ENCODE results near the gene CD81. TPM values are rescaled to one million over a fixed set of nuclear protein-coding genes. Genes with fewer than 3 reads are reported as not detected.
A peak's percentile ranks its signal among the peaks of the same experiment; 100 is the strongest.

Gene CD81
- total RNA-seq, 2 experiments from 2014 or later = 127 to 128 TPM

DNA sequence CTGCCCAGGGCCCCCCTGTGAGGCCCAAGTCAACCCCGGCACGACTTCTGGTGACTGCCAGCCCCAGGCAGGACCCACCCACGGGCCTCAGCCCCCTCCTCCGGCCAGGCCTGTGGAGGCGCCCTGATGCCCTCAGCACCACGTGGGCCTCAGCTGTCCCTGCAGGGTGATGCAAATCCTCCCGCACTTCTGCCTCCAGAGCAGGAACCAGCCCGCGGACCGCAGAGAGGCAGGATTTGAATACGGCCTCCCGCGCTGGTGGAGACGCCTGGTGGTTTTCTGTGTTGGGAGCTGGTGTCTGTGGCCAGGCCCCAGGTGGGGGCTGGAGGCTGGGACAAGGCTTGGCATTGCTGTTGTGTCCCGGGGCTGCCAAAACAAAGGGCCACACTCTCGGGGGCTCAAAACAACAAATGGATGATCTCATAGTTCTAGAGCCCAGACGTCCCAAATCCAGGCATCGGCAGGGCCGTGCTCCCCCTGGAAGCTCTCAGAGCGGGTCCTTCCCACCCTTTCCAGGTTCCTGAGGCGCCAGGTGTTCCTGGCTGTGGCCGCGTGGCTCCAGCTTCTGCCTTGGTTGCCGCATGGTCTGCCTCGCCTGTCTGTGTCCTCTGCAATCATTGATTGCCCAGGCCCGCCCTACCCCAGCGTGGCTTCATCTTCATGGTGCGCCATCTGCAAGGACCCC is 47.8 kb downstream of the CD81 start:
- intact Hi-C loops (cut with micrococcal nuclease) = no loop called here
- no peaks in the 10 kb centered on the region for H3K36me3 Mint-ChIP-seq (ENCODE audit: low read depth)
- CTCF ChIA-PET = interaction anchor here (0.7 to 7.9 kb wide), 3 partner anchors 101 to 559 kb away, joined by 3 to 81 read pairs (median 3); no protein-coding TSS in a partner anchor
- H3K4me3 Mint-ChIP-seq = no peak overlapping the region
- no peaks in the 10 kb centered on the region for H3K4me1 Mint-ChIP-seq (ENCODE audit: low read depth)
- H3K27ac Mint-ChIP-seq = no peak overlapping the region
- H3K27me3 Mint-ChIP-seq (ENCODE audit: low read depth) = no peaks in the 10 kb centered on the region
- H3K9me3 Mint-ChIP-seq = no peaks in the 10 kb centered on the region
- no peak for DNase-seq

DNA sequence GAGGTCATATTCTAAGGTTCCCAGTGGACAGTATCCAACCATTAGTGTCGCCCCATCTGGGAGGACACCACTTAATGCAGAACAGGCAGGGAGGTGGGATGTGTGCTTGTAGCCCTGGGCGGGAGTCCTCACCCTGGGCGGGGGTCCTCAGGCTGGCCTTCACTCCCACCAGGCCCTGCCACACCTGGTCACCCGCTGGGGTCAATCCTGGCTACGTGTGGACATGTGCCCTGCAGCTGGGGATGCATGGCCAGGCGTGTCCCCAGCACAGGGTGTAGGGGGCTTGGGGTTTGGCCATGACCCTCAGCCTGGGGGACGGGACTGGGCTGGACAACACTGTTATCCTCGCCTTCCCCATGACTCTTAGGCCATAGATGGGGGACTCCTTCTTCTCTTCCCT is 48.4 kb downstream of the CD81 start:
- CTCF ChIA-PET = interaction anchor here (1.1 to 7.9 kb wide), 2 partner anchors 101 to 107 kb away, joined by 3 to 81 read pairs; no protein-coding TSS in a partner anchor
- H3K4me3 Mint-ChIP-seq = no peak overlapping the region
- no peaks in the 10 kb centered on the region for H3K4me1 Mint-ChIP-seq (ENCODE audit: low read depth)
- no peak for DNase-seq
- intact Hi-C loops (cut with micrococcal nuclease) = no loop called here
- H3K27me3 Mint-ChIP-seq (ENCODE audit: low read depth) = no peaks in the 10 kb centered on the region
- no peaks in the 10 kb centered on the region for H3K9me3 Mint-ChIP-seq
- no peak overlapping the region for H3K27ac Mint-ChIP-seq
- H3K36me3 Mint-ChIP-seq (ENCODE audit: low read depth) = no peaks in the 10 kb centered on the region

DNA sequence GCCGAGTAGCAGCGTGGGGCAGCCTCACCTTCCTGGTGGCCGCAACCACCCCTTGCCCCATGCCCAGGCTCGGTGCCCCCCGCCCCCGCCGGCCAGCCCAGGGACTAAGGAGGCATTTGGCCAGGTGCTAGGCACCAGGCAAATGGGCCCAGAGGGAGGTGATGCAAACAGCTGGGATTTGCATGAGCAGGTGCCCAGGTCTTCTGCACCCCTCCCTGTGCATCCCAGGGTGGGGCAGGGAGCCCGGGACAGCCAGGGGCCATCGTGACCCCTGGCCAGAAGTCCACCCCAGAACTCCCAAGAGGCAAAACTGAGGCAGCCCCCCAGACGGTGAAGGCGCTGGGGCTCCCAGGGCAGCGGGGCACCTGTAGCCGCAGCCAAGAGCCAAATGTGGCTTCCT is 49.1 kb downstream of the CD81 start:
- H3K36me3 Mint-ChIP-seq (ENCODE audit: low read depth) = no peaks in the 10 kb centered on the region
- no peaks in the 10 kb centered on the region for H3K4me1 Mint-ChIP-seq (ENCODE audit: low read depth)
- no peak for DNase-seq

DNA sequence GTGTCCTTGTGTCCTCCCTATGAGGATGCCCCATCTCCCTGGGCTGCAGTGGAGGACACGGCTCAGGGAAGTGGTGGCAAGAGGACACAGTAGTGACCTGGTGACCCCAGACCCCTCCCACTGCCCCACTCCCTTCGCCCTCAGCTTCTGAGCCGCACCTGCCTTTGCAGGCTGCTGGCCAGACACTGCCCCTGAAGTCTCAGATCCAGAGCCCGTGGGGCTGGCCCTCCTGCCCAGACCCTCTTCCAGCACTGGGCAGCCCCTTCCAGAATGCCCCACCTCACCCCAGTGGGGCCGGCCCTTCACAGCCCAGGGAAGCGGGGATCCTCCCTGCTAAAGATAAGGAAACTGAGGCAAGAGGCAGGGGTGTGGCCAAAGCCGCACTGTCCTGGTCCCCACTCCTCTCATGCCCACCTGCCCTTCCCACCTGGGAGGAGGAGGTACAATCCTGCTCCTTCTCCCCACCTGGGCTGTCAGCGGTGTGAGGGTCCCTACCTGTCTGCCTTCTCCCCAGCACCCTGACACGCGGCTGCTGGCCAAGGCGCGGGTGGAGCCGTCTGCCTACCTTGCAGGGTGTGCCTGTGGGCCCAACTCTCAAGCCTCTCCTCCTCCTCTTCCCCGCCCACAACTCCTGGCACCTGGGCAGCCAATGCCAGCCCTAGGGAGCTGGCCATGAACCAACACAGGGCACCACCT is 49.9 kb downstream of the CD81 start:
- no peak for DNase-seq
- Mint-ChIP-seq H3K4me3 (no peak overlapping the region), H3K27me3 (ENCODE audit: low read depth) (no peaks in the 10 kb centered on the region), H3K9me3 (no peaks in the 10 kb centered on the region), H3K36me3 (ENCODE audit: low read depth) (no peaks in the 10 kb centered on the region), H3K4me1 (ENCODE audit: low read depth) (no peaks in the 10 kb centered on the region), H3K27ac (no peak overlapping the region)
- CTCF ChIA-PET = interaction anchor here (1.0 to 7.9 kb wide), 6 partner anchors 99 to 462 kb away, joined by 4 to 81 read pairs (median 8); no protein-coding TSS in a partner anchor
- intact Hi-C loops (cut with micrococcal nuclease) = no loop called here

More for the DNA sequence above, 49.1 kb downstream of the CD81 start:
- no peak overlapping the region for H3K27ac Mint-ChIP-seq
- H3K27me3 Mint-ChIP-seq (ENCODE audit: low read depth) = no peaks in the 10 kb centered on the region
- no peak overlapping the region for H3K4me3 Mint-ChIP-seq
- CTCF ChIA-PET = interaction anchor here (7.9 kb wide), 1 partner anchor 107 kb away, joined by 81 read pairs; no protein-coding TSS in a partner anchor
- H3K9me3 Mint-ChIP-seq = no peaks in the 10 kb centered on the region
- intact Hi-C loops (cut with micrococcal nuclease) = no loop called here

DNA sequence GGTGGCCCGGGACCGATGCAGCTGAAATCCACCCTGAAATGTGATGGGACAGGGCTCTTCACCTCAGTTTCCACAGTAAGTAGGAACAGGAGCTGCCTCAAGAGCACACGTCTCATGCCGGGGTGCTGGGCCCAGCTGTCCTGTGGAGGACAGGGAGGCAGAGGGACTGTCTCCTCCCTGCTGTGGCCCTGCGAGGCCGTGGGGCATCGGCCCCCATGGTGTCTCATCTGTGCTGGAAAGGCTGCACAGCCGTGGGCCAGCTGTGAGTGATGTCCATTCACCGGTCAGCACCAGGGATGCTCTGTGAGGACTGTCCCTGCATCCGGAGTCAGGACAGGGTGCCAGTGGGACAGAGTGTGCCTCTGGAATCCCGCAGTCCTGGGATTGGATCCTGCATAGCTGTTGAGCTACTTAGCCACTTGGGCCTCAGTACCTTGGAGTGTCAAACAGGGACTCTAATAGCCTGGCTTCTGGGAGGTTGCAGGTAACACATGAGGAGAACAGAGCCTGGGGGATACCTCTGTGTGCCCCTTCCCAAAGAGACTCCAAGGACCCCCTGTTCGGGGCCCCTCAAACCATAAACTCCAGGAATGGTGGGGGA is 50.7 kb downstream of the CD81 start:
- no peaks in the 10 kb centered on the region for H3K27me3 Mint-ChIP-seq (ENCODE audit: low read depth)
- intact Hi-C loops (cut with micrococcal nuclease) = loop anchor here (1.0 kb wide), 2 partner anchors 103 to 460 kb away; no protein-coding TSS in a partner anchor
- H3K27ac Mint-ChIP-seq = no peak overlapping the region
- no peak overlapping the region for H3K4me3 Mint-ChIP-seq
- no peaks in the 10 kb centered on the region for H3K4me1 Mint-ChIP-seq (ENCODE audit: low read depth)
- CTCF ChIA-PET = interaction anchor here (0.7 to 1.8 kb wide), 8 partner anchors 15 to 461 kb away, joined by 3 to 39 read pairs (median 4); no protein-coding TSS in a partner anchor
- DNase-seq = no peak
- no peaks in the 10 kb centered on the region for H3K9me3 Mint-ChIP-seq
- H3K36me3 Mint-ChIP-seq (ENCODE audit: low read depth) = no peaks in the 10 kb centered on the region

DNA sequence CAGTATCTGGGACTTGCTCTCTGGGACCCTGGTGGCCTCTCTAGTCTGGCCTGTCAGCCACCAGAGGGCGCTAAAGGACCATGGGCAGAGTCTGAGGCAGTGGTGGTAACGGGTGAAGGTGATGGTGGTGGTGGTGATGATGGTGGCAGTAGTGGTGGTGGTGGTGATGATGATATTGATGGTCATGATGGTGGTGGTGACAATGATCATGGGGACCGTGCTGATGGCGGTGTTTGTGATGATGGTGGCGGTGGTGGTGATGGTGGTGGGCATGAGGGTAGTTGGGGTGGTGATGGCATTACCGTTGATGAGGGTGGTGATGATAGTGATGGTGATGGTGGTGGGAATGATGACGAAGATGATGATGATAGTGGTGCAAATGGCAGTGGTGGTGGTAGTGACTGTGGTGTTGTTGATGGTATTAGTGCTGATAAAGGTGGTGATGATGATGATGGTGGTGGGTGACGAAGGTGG is 51.2 kb downstream of the CD81 start:
- H3K27me3 Mint-ChIP-seq (ENCODE audit: low read depth) = no peaks in the 10 kb centered on the region
- no peaks in the 10 kb centered on the region for H3K9me3 Mint-ChIP-seq
- CTCF ChIA-PET = interaction anchor here (0.7 to 1.8 kb wide), 4 partner anchors 15 to 460 kb away, joined by 3 to 39 read pairs (median 6); no protein-coding TSS in a partner anchor
- H3K36me3 Mint-ChIP-seq (ENCODE audit: low read depth) = no peaks in the 10 kb centered on the region
- intact Hi-C loops (cut with micrococcal nuclease) = loop anchor here (1.0 kb wide), 2 partner anchors 103 to 460 kb away; no protein-coding TSS in a partner anchor
- DNase-seq = peak; percentile 90
- H3K4me1 Mint-ChIP-seq (ENCODE audit: low read depth) = no peaks in the 10 kb centered on the region
- H3K4me3 Mint-ChIP-seq = no peak overlapping the region
- H3K27ac Mint-ChIP-seq = no peak overlapping the region

DNA sequence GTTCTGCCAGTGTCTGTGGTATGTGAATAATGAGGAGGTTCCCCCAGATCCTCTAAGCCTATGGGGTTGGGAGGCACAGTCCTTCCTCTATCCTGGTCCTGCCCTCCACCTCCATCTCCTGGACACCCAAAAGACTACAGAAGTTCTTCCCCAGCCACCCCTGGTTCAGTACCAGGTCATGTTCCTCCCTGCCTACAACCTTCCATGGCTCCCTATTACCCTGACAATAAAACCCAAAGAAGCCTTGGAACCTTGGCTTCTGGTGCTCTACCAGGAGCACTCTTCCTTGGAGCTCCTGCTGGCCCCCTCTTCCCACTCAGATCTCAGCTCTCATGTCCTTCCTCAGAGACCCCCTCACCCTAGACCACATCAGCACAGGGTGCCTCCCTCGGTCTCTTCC is 54.3 kb downstream of the CD81 start:
- H3K9me3 Mint-ChIP-seq = no peaks in the 10 kb centered on the region

DNA sequence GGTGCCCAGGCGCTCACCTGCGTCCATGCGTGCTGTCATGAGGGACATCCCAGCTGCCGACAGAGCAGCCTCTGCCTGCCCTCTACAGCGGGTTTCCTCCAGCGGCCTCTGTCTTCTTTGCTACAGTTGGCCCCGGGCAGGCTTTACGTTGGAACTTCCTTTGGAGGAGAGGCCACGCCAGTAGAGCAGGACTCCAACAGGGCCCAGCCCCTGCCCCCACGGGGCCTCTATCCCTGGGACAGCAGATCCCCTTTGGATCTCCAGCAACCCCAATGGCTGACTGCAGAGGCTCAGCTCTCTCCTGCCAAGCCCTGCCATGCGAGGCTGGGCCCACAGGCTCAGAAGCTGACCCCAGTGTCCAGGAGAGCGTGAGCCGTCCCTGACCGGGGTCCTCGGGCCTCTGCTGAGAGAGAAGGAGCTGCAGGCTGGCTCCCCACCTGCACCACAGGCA is 55.1 kb downstream of the CD81 start:
- DNase-seq = no peak
- H3K9me3 Mint-ChIP-seq = no peaks in the 10 kb centered on the region
- no peak overlapping the region for H3K27ac Mint-ChIP-seq

More for the DNA sequence above, 54.3 kb downstream of the CD81 start:
- no peak overlapping the region for H3K27ac Mint-ChIP-seq
- intact Hi-C loops (cut with micrococcal nuclease) = no loop called here
- CTCF ChIA-PET = interaction anchor here (1.1 to 2.7 kb wide), 3 partner anchors 101 to 245 kb away, joined by 3 to 17 read pairs (median 4); no protein-coding TSS in a partner anchor
- no peaks in the 10 kb centered on the region for H3K36me3 Mint-ChIP-seq (ENCODE audit: low read depth)
- H3K27me3 Mint-ChIP-seq (ENCODE audit: low read depth) = no peaks in the 10 kb centered on the region
- no peaks in the 10 kb centered on the region for H3K4me1 Mint-ChIP-seq (ENCODE audit: low read depth)
- no peak for DNase-seq
- no peak overlapping the region for H3K4me3 Mint-ChIP-seq

DNA sequence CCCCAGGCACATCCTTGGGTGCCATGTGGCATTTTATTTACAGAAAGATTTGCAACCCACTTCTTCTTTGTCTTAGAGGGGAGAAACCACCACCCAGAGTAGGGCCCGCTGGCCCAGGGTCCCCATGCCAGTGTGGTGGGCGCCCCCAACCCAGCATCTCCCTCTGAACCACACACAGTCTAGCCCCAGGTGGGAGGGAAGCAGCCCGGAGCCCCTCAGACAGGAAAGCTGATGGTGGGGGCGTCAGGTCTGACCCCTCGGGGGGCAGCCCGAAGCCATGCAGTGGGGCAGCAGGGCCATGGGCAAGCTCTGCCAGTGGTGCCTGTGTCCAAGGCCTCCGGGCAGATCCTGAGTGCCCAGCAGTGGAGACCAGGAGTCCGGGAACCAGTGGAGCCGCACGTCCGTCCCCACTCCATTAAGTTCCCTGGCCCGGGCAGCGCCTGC is 55.5 kb downstream of the CD81 start:
- CTCF ChIA-PET = interaction anchor here (2.7 kb wide), 1 partner anchor 100 kb away, joined by 17 read pairs; no protein-coding TSS in a partner anchor
- H3K4me3 Mint-ChIP-seq = no peak overlapping the region
- DNase-seq = no peak
- H3K27ac Mint-ChIP-seq = no peak overlapping the region
- no peaks in the 10 kb centered on the region for H3K9me3 Mint-ChIP-seq
- H3K27me3 Mint-ChIP-seq (ENCODE audit: low read depth) = no peaks in the 10 kb centered on the region
- intact Hi-C loops (cut with micrococcal nuclease) = no loop called here
- H3K36me3 Mint-ChIP-seq (ENCODE audit: low read depth) = no peaks in the 10 kb centered on the region
- H3K4me1 Mint-ChIP-seq (ENCODE audit: low read depth) = no peaks in the 10 kb centered on the region

More for the DNA sequence above, 55.1 kb downstream of the CD81 start:
- intact Hi-C loops (cut with micrococcal nuclease) = no loop called here
- H3K4me1 Mint-ChIP-seq (ENCODE audit: low read depth) = no peaks in the 10 kb centered on the region
- no peaks in the 10 kb centered on the region for H3K36me3 Mint-ChIP-seq (ENCODE audit: low read depth)
- no peaks in the 10 kb centered on the region for H3K27me3 Mint-ChIP-seq (ENCODE audit: low read depth)
- no peak overlapping the region for H3K4me3 Mint-ChIP-seq
- CTCF ChIA-PET = interaction anchor here (1.5 to 2.7 kb wide), 2 partner anchors 100 to 246 kb away, joined by 3 to 17 read pairs; no protein-coding TSS in a partner anchor

DNA sequence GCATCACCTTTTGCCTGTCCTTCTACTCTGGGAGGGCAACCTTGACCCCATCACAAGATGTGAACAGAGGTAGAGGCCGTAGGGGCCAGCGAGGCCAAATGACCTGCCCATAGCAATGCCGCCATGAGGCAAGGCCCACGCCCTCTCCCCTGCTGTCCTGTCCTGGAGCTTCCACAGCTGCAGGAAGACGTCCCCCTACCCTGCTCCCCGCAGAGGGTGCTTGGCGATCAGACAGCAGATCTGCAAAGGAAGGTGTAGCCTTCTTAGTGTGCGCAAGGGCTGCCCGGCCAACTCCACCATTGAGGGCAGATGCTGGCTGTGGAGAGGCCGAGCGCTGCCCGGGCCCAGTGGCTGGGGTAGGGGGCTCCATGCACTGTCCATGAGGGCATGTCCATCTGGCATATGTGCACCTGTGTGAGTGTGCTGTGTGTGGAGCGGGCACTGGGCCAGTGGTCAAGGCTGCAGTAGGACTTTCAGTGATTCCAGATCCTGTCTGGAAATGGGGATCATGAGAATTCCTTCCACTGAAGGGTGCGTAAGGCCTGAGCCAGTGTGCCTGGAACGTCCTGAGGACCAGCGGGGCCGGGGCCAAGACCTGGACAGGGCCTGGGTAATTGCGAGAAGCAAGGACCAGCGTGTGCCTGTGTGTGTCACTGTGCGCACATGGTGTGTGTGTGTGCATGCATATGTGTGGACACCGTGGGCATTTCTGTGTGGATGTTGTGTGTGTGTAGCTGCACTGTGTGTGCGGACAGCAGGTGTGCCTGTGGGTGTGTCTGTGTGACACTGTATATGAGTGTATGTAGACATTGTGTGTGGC is 56.2 kb downstream of the CD81 start:
- CTCF ChIA-PET = interaction anchor here (2.7 kb wide), 1 partner anchor 99 kb away, joined by 17 read pairs; no protein-coding TSS in a partner anchor
- Mint-ChIP-seq H3K27ac (no peak overlapping the region), H3K4me3 (no peak overlapping the region), H3K4me1 (ENCODE audit: low read depth) (no peaks in the 10 kb centered on the region), H3K36me3 (ENCODE audit: low read depth) (no peaks in the 10 kb centered on the region), H3K27me3 (ENCODE audit: low read depth) (no peaks in the 10 kb centered on the region), H3K9me3 (no peaks in the 10 kb centered on the region)
- no peak for DNase-seq
- intact Hi-C loops (cut with micrococcal nuclease) = no loop called here

DNA sequence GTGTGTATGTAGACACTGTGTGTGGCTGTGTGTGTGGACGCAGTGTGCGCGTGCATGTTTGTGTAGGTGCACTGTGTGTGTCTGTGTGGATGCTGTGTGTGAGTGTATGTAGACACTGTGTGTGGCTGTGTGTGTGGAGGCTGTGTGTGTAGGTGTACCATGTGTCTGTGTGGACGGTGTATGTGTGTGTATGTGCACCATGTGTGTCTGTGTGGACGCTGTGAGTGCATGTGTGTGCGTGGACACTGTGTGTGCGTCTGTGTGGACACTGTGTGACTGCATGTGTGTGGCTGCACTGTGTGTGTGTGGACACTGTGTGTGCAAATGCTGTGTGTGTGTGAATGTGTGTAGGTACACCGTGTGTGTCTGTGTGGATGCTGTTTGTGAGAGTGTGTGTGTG is 56.9 kb downstream of the CD81 start:
- H3K27ac Mint-ChIP-seq = no peak overlapping the region
- H3K4me1 Mint-ChIP-seq (ENCODE audit: low read depth) = no peaks in the 10 kb centered on the region
- CTCF ChIA-PET = no interaction called here
- H3K9me3 Mint-ChIP-seq = no peaks in the 10 kb centered on the region
- no peak overlapping the region for H3K4me3 Mint-ChIP-seq
- no peaks in the 10 kb centered on the region for H3K27me3 Mint-ChIP-seq (ENCODE audit: low read depth)
- no peak for DNase-seq
- intact Hi-C loops (cut with micrococcal nuclease) = no loop called here
- no peaks in the 10 kb centered on the region for H3K36me3 Mint-ChIP-seq (ENCODE audit: low read depth)

Measured in activated naive CD4-positive, alpha-beta T cell treated with anti-CD3 and anti-CD28 coated beads for 36 hours (primary cell).